NCI-H2081 treated with DMSO at 0.1 percent for 48 hours (cell line): Measurements from ENCODE around the gene NUTM2A.
"Not testable (repeated sequence)": the region's sequence is repeated elsewhere in the genome, so short reads cannot be mapped to it uniquely, and the experiment has no call there.

Experiments
- DNase-seq: peaks from one replicate; lab custom pipeline; 2025; lab: John Stamatoyannopoulos, UW

The NUTM2A gene

GRCh38 chr10:87247335-87247734 lies 22.1 kb downstream of the NUTM2A start:
- DNase-seq = not testable (repeated sequence)

- DNase-seq = not testable (repeated sequence)
Measured at GRCh38 chr10:87248818-87249353, 23.6 kb downstream of the NUTM2A start.

GRCh38 chr10:87280749-87281392 lies 55.6 kb downstream of the NUTM2A start:
- not testable (repeated sequence) for DNase-seq
